RWPE2 (cell line): ENCODE measurements around the gene CLEC2L.

Experiments used
- ATAC-seq: fragments of 200-7000 bp; cut with Tn5 transposase; 3 replicates; pipeline ENCODE4 v1.9.1; 2021; ENCODE audit warnings: low read depth
- DNase-seq: peaks from one replicate; pipeline ENCODE4 v3.0.0-alpha.2; 2020; ENCODE audit warnings: low spot score
- H3K27ac ChIP-seq: fragments of 450-650 bp; 2 replicates; pipeline ENCODE4 v1.5.1; 2017; ENCODE audit warnings: mild to moderate bottlenecking; ENCODE audit not compliant: poor library complexity, severe bottlenecking
- H3K27me3 ChIP-seq: fragments of 250-450 bp; sonication (Bioruptor Pico); 2 replicates; pipeline ENCODE4 v1.5.1; 2021; ENCODE audit warnings: mild to moderate bottlenecking, moderate library complexity; ENCODE audit not compliant: insufficient read depth, poor library complexity, severe bottlenecking
- H3K36me3 ChIP-seq: fragments of 250-450 bp; sonication (Bioruptor Pico); 2 replicates; pipeline ENCODE4 v1.5.1; 2020; ENCODE audit warnings: low read depth, mild to moderate bottlenecking, moderate library complexity
- H3K4me1 ChIP-seq: fragments of 250-450 bp; sonication (Bioruptor Pico); 2 replicates; pipeline ENCODE4 v1.5.1; 2021; ENCODE audit warnings: mild to moderate bottlenecking, moderate library complexity; ENCODE audit not compliant: insufficient read depth, poor library complexity, severe bottlenecking
- H3K4me3 ChIP-seq: fragments of 250-450 bp; sonication (Bioruptor Pico); 2 replicates; pipeline ENCODE4 v1.5.1; 2021; ENCODE audit warnings: mild to moderate bottlenecking, moderate library complexity; ENCODE audit not compliant: severe bottlenecking
- H3K9me3 ChIP-seq: fragments of 250-450 bp; sonication (Bioruptor Pico); 2 replicates; pipeline ENCODE4 v1.5.1; 2021; ENCODE audit warnings: mild to moderate bottlenecking, moderate library complexity; ENCODE audit not compliant: severe bottlenecking
- CTCF ChIP-seq: fragments of 450-650 bp; IDR thresholded peaks from one replicate; pipeline ENCODE4 v1.5.1; 2017; ENCODE audit warnings: mild to moderate bottlenecking, moderate library complexity; ENCODE audit not compliant: poor library complexity, severe bottlenecking

Gene CLEC2L

GRCh38 chr7:139576179-139576973, 52.9 kb downstream of the CLEC2L start:
- peaks cover 7% of the 10 kb centered on the region for H3K36me3 ChIP-seq
- no peak for DNase-seq

GRCh38 chr7:139580435-139580834, 57.0 kb downstream of the CLEC2L start:
- Histone ChIP-seq H3K36me3 (peaks cover 26% of the 10 kb centered on the region; the same call in 1 of the 2 replicates), H3K4me3 (no peak overlapping the region), H3K27ac (no peak overlapping the region), H3K27me3 (no peaks in the 10 kb centered on the region), H3K9me3 (no peaks in the 10 kb centered on the region), H3K4me1 (no peaks in the 10 kb centered on the region)
- ATAC-seq (no peak), DNase-seq (no peak)
- no peak for TF ChIP-seq CTCF

More at GRCh38 chr7:139576179-139576973, 52.9 kb downstream of the CLEC2L start:
- TF ChIP-seq CTCF: no peak
- Histone ChIP-seq H3K27ac (no peak overlapping the region), H3K9me3 (no peaks in the 10 kb centered on the region), H3K4me3 (no peak overlapping the region), H3K4me1 (no peaks in the 10 kb centered on the region), H3K27me3 (no peaks in the 10 kb centered on the region)
- no peak for ATAC-seq

GRCh38 chr7:139582130-139582650, 58.7 kb downstream of the CLEC2L start:
- no peak for DNase-seq
- Histone ChIP-seq H3K4me3 (no peak overlapping the region), H3K36me3 (peaks cover 40% of the 10 kb centered on the region)

GRCh38 chr7:139582671-139583155, 59.2 kb downstream of the CLEC2L start:
- no peak for ATAC-seq
- no peaks in the 10 kb centered on the region for H3K27me3 ChIP-seq
- H3K27ac ChIP-seq: no peak overlapping the region
- TF ChIP-seq CTCF: no peak
- peaks cover 43% of the 10 kb centered on the region for H3K36me3 ChIP-seq
- H3K4me3 ChIP-seq: no peak overlapping the region
- no peak for DNase-seq
- no peaks in the 10 kb centered on the region for H3K4me1 ChIP-seq
- H3K9me3 ChIP-seq: no peaks in the 10 kb centered on the region

More at GRCh38 chr7:139582130-139582650, 58.7 kb downstream of the CLEC2L start:
- Histone ChIP-seq H3K4me1 (no peaks in the 10 kb centered on the region), H3K27ac (no peak overlapping the region), H3K9me3 (no peaks in the 10 kb centered on the region), H3K27me3 (no peaks in the 10 kb centered on the region)
- TF ChIP-seq CTCF: no peak
- ATAC-seq: no peak
